GM21526 (cell line): ENCODE data around the gene DHX16.

Experiments
- ATAC-seq: cut with Tn5 transposase; IDR thresholded peaks from one replicate; pipeline ENCODE4 v1.9.1; 2021; ENCODE audit warnings: moderate library complexity; ENCODE audit not compliant: unreplicated experiment, low FRiP score

DHX16 gene

DNA sequence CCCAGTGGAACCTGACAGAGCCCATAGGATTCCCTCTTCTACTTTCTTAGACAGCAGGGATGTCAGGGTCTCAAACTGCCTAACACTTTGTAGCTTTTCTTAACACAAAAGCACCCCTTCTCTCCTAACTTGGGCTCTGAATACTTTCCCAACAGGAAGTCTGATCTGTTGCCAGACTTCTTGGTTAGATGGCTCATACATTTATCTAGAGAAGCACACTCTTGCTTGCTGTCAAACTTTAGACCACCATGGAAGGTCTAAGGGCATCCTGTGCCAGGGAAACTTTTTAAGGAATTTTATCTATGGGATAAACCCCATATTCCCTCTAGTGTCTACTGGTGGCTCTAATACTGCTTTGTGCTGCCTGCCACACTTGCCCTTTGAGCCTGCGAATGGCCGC is 29.1 kb downstream of the DHX16 start:
- no peak for ATAC-seq

- ATAC-seq = no peak
These were observed 31.8 kb downstream of the DHX16 start for GRCh38 chr6:30641048-30641447.

DNA sequence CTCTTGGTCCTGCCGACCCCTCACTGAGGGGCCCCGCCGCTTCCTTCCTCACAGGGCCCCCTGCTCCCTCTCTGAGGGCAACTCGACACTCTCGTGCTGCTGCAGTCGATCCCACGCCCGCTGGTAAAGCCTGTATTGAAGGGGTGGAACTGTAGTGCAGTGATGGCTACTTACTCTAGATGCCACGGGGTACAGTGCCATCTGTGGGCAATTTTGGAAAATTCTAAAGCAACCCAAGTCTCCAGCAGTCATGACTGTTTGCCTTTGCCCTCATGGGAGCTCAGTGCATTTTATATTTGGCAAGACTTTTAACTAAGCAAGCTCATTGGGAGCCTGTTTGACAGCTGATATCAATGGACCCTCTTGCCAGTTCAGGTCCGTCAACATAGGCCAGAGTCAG is 32.3 kb downstream of the DHX16 start:
- ATAC-seq = no peak

DNA sequence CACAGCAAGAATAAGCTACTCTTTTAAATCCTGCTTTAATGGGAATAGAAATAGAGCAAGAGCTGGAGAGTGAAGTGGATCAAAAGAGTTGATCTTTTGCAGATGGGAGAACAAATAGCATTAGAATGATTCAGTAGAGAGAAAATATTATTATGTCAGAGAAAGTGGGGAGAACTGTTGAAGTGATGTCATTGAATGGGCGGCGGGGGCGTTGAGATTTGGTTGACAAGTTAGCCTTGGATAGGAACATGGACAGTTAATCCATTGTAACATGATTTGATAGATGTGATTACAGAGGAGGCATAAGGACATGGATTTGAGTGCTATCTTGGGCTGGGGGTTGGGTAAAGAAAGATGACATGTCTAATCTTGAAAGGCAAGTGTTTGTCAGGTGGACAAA is 37.0 kb downstream of the DHX16 start:
- ATAC-seq = no peak

- ATAC-seq = peak; percentile 61
These were observed 46.1 kb downstream of the DHX16 start, which contains the start of gene ATAT1 for GRCh38 chr6:30626484-30627366. Gene ATAT1 (plus strand): TSS chr6:30626874.

GRCh38 chr6:30625511-30625910 is 47.3 kb downstream of the DHX16 start:
- no peak for ATAC-seq

DNA sequence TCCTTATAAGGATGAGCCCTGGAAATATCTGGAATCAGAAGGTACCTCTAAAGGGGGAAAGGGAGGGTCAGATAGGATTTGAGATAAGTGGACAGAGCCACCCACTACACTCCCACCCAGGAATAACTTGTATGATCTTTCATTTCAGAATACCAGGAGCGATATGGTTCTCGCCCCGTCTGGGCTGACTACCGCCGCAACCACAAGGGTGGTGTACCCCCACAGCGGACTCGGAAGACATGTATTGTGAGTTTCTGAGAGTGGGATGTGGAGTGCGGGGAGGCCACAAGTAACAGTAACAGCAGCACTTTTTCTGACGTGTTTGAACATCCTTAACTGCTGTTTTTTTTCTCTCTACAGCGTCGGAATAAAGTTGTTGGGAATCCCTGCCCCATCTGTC is 53.2 kb downstream of the DHX16 start:
- no peak for ATAC-seq

- ATAC-seq = no peak
These were observed 54.5 kb downstream of the DHX16 start for GRCh38 chr6:30618270-30618797.

DNA sequence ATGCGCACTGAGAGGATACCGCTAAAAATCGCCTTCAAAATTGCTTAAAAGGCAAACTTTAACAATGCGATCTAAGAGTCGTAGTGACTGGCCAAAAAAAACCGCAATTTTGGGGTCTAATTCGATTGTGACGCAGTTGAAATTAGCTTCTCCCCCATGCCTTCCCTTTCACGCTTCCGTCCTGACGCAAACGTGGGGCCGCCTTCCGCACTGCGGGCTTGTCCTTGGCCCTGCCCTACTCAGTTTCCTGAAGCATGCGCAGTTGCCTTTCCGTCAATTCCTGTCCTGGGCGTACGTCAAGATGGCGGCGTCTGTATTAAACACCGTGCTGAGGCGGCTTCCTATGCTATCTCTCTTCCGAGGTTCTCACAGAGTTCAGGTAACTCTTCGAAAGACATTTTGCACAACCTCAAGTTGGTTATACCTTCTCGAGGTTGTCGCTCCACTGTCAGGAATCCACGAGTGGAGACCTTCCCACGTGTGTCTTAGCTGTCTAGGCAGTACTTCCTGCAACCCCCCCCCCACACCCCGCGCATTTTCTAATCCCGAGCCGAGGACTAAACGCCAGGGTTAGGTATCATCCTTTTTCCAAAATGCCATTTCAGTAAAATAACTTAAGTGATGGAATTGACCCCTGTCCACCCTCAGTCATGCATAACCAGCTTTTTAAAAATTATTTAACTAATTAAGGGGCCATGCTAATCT is 55.1 kb downstream of the DHX16 start, which contains the start of gene MRPS18B:
MRPS18B (plus strand) TSS at position 276 of the 705 bp plus-strand sequence; CDS start at position 302, 26 bp downstream.
- ATAC-seq = peak; percentile 60

- ATAC-seq = peak; percentile 65
These were observed 55.8 kb downstream of the DHX16 start, which contains the start of gene PPP1R10 for GRCh38 chr6:30616811-30617564. Gene PPP1R10 (minus strand): TSS chr6:30617243. CDS start chr6:30609944, 7,299 bp downstream.

DNA sequence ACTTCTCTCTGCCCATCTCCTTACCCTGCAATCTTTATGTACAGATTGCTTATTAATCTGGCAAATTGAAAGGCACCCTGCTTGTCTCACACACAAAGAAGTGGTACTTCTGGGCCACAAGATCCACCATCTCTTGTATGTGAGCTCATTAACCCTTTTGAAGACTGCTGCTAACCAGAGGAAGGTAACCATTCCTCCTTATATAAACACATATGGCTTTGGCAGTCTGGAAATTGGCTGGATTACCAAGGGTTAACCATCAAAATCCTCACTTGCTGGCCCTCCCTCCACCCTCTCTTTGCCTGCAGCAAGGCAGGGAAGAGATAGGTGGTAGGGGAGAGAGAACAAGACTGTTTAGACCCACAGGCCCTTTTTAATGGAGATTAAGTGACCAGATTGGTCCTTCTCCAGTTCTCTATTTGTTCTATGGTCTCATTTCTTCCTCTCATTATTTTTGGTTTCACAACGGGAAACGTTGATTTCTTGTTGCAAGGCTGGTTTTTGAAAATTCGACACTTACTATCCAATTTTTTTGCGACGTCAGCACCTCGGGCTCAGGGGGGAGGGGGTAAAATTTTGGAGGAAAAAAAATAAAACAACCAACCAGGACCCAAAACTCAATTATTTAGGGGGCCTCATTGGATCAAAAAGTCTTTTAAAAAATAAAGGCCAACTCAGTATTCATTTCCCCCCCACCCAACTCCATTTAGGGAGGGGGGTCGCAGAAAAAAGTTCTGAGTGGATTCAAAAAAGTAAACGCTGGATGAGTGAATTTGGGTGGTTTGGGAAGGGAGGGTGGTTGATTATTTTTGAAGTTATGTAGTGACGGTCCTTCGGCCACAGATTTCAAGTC is 56.6 kb downstream of the DHX16 start:
- no peak for ATAC-seq

DNA sequence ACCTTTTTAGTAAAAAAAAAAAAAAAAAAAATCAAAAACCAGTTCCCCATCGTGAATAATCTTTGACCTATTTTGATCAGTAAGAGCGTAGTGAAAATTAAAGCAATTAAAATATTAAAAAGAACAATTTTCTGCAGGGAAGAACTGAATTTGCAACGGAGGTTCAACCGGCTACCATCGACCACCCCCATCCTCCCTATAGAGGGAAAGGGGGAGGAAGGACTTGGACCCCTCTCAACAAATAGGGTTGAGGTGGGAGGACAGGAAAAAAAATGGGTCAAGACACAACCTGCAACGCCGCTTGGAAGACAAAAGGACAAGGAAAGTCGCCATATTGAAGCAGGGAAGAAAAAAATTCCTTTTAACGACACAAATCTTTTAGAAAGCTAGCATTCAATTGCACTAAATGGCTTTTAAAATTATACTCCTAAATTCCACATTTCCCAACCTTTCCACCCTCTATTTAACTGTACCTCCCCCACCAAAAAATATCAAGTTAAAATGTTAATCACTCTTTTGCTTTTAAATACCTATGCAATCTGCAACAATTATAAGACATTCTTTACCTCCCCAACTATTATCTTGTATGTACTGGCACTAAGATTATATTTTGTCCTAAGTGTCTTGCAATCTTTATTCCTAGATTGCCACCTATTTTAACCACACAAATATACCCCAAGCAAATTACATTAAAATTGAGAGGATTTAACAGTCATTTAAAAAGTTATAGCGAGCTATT is 57.4 kb downstream of the DHX16 start:
- ATAC-seq = no peak

- ATAC-seq = peak; percentile 42
These were observed 58.0 kb downstream of the DHX16 start for GRCh38 chr6:30614843-30615218.

DNA sequence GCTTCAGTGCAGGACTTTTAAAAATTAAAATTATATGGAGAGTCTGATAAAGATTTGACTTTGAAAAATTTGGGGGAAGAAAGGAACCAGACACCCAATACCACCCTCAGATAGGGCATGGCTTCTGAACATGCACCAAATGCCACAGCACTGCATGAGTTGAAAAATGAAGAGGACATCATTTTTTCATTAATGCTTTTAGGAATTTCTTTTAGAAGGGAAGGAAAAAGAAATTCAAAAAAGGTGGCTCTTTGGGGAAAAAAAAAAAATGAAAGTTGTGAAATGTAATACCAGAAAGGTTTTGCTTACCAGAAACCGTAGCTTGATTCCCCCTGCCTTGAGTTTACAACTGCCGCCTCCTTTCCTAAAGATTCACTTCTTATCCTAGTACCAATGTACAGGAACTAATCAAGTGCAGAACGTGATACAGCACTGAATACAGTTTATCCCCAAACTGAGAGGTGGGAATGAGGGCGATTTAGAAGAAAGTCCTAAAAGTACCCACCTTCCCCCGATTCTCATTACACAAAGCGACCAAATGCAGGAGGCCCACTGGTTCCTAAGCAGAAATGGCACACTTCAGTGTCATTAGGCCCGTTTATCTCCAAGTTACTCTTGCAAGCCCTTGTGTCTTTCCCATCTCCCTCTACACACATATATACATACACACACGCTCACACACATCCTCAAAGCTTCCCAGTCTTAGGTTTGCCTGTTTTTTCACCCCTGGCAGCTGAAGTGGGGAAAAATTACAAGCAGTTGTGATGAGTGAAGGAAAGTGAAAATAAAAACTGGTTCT is 58.6 kb downstream of the DHX16 start:
- ATAC-seq = no peak

DNA sequence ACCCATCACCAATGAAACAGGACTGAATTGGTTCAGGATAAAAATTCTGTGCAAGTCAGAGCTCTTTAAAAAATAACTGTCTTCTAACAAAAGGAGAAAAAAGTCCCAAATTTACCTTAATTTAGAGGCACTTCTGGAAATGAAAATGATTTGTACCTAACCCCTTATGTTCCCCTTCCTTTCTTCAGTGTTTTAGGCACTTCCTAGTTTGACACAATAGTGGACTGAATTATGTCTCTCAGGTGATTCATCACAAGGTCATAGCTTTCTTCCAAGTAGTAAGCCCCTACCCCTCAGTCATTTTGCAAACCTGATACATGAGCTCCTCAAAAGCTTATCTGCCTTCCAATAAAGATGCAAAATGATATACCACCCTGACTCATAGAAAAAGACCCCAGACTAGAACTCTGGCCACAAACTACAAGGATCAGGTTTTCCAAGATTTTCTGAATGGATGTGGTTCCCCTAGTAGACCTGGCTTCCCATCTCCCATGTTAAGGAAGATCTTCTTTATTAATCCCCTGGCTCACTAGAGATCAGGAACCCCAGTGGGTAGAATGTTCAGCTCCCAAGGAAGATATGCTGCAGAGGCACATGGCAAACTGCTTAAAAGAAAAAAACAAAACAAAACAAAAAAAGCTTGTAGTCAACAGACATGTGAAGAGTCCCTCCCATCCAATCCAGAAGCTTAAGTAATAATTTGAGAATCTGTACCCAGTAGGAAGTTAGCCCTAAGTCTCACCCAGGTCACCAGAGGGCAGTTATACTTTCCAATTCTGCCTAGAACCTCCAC is 59.4 kb downstream of the DHX16 start:
- ATAC-seq = no peak

- ATAC-seq = no peak
These were observed 60.0 kb downstream of the DHX16 start for GRCh38 chr6:30612687-30613248.

DNA sequence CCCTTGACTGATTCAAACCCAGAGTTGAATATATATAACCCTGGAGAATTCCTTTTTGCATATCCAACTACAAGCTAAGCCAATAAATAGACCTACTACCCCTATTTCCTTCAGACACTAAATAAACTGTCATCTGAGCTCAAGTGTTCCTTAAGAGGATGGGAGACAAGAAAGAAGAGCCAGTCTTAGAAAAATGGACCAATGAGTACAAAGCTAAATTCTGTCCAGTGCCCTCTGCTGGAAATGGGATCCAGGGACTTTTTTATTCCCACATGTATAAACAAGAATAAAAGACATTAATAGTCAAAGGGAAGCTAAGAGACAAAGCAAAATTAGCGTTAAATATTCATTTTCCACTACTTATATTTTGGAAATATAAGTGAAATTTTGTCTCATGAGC is 60.6 kb downstream of the DHX16 start:
- ATAC-seq = no peak
